ENCODE measurements around the gene AFAP1. TPM values are rescaled to one million over a fixed set of nuclear protein-coding genes. Genes with fewer than 3 reads are reported as not detected.

Gene AFAP1
- total RNA-seq, 2 donors from 2014 or later, result 32.1 to 40.1 TPM

DNA sequence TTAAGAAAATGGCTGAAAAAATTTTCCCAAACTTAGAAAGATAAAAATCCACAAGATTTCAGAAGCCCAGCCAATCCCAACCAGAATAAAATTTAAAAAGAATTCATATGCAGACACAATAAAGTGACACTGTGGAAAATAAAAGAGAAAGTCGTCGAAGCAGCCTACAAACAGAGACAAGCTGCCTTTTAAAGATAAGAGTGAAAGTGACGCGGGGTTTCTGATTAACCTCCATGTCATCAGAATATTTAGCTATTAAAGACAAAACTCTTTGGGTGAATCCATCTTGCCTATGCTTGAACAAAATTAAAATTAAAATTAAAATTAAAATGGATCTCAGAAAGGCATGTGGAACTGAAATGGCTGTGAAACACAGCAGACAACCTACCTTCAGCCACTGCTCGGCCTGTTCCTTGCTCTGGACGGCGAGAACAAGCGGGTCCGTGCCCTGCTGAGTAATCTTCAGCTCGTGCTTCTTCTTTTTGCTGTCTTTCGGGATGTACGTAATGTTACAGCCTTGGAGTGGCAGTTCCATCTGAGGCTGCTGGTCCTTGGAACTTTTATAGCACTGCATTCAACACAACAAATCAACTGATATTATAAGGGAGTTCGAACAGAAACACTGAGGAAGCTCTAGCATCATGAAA, 101.4 kb downstream of the AFAP1 start:
- TF ChIP-seq, protein P1, sequence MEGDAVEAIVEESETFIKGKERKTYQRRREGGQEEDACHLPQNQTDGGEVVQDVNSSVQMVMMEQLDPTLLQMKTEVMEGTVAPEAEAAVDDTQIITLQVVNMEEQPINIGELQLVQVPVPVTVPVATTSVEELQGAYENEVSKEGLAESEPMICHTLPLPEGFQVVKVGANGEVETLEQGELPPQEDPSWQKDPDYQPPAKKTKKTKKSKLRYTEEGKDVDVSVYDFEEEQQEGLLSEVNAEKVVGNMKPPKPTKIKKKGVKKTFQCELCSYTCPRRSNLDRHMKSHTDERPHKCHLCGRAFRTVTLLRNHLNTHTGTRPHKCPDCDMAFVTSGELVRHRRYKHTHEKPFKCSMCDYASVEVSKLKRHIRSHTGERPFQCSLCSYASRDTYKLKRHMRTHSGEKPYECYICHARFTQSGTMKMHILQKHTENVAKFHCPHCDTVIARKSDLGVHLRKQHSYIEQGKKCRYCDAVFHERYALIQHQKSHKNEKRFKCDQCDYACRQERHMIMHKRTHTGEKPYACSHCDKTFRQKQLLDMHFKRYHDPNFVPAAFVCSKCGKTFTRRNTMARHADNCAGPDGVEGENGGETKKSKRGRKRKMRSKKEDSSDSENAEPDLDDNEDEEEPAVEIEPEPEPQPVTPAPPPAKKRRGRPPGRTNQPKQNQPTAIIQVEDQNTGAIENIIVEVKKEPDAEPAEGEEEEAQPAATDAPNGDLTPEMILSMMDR (IDR thresholded peaks at IDR 0.05), result no peak
- no peak for DNase-seq (ENCODE audit: low spot score)
- Histone ChIP-seq H3K9me3 (no peaks in the 10 kb centered on the region), H3K27ac (no peak overlapping the region), H3K4me3 (no peak overlapping the region), H3K36me3 (peaks cover 3% of the 10 kb centered on the region), H3K27me3 (replicated peaks; ENCODE audit: insufficient read depth) (no peaks in the 10 kb centered on the region), H3K4me1 (ENCODE audit: control insufficient read depth in 1 of 2, low read depth in 2 of 2) (peaks cover 15 to 32% of the 10 kb centered on the region in 2 donors)
- ATAC-seq (ENCODE audit: insufficient number of reproducible peaks, low FRiP score, low read depth), result no peak

DNA sequence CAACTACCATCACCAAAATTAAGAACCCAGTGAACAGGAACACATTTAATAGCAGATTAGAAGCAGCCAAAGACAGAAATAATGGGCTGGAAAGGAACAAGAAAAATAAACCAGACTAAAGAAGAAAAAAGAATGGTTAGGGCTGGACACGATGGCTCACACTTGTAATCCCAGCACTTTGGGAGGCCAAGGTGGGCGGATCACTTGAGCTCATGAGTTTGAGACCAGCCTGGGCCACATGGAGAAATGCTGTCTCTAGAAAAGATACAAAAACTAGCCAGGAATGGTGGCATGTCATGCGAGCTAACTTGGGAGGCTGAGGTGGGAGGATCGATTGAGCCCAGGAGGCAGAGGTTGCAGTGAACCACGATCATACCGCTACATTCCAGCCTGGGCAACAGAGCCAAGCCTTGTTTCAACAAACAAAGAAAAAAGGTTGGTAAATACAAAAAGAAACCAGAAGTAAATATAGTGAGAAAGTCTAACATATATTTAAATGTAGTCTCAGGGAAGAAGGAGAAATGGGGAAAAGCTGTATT, 102.0 kb downstream of the AFAP1 start:
- Histone ChIP-seq H3K4me3 (no peak overlapping the region), H3K27ac (no peak overlapping the region), H3K9me3 (no peaks in the 10 kb centered on the region), H3K27me3 (replicated peaks; ENCODE audit: insufficient read depth) (no peaks in the 10 kb centered on the region), H3K4me1 (ENCODE audit: control insufficient read depth in 1 of 2, low read depth in 2 of 2) (peaks cover 9 to 26% of the 10 kb centered on the region in 2 donors), H3K36me3 (peaks cover 3% of the 10 kb centered on the region)
- TF ChIP-seq, protein P1 (IDR thresholded peaks at IDR 0.05), result no peak
- ATAC-seq (ENCODE audit: insufficient number of reproducible peaks, low FRiP score, low read depth) (no peak), DNase-seq (ENCODE audit: low spot score) (no peak)

DNA sequence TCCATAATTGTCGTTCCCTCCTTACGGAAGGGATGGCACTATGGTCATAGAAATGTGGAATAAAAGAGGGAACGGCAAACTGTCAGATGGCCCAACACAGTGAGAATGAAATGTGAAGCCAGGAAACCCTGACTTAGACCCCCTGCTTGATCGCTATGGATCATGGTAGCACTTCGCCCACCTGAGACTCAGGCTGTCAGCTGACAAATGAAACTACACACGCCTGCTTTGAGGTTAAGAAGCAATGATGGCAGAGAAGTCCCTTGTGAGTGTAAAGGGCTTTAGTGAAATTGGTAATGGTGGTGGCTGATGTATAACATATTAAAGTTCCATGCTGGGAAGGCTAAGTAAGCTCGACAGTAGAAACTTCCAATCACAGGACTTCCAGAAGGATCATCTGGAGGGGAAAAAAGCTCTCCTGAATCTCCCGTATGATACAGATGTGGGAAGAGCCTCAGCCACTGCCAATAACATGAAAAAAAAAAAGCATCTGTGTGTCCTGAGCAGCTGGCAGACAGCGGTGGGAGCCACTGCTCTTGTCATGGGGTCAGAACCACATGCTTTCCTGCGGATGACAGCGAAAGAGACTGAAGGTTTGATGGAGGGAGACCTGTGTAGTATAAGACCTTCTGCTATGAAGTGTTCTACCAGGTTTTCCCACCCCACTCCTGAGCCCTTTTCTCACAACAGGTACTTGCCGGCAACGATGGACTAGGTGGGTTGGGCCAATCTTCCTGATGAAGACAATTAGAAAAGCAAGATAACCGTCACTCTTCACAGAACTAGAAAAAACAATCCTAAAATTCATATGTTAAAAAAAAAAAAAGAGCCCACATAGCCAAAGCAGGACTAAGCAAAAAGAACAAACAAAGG, 107.6 kb downstream of the AFAP1 start:
- no peaks in the 10 kb centered on the region for H3K27me3 ChIP-seq (replicated peaks; ENCODE audit: insufficient read depth)
- H3K27ac ChIP-seq, result peak overlapping the region; percentile 64 to 73
- TF ChIP-seq, protein P1 (IDR thresholded peaks at IDR 0.05), result no peak
- H3K9me3 ChIP-seq, result no peaks in the 10 kb centered on the region
- no peaks in the 10 kb centered on the region for H3K36me3 ChIP-seq
- DNase-seq (ENCODE audit: low spot score) (no peak), ATAC-seq (ENCODE audit: insufficient number of reproducible peaks, low FRiP score, low read depth) (no peak)
- H3K4me1 ChIP-seq (ENCODE audit: control insufficient read depth in 1 of 2, low read depth in 2 of 2), result peaks cover 21 to 43% of the 10 kb centered on the region in 2 donors
- H3K4me3 ChIP-seq, result peak overlapping the region; percentile 34

DNA sequence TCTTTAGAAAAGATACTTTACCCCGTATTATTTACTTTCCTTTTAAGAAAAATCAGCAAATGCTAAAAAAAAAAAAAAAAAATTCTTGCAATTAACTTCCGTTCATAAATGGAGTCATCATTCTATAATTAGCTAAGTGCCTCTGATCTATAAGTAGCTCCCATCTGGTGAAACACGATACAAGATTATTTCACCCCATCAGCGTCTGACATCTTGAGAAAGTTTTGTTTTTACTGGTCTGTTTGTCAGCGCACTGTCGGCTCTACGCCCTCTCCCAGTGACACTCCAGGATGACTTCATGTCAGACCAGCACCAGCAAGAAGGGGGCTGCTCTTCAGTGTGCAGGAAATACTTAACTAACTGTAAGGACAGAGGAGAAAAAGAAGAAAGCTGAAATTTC, 108.3 kb downstream of the AFAP1 start:
- H3K27ac ChIP-seq, result peak overlapping the region; percentile 64 to 73
- H3K27me3 ChIP-seq (replicated peaks; ENCODE audit: insufficient read depth), result no peaks in the 10 kb centered on the region
- H3K4me3 ChIP-seq, result peak overlapping the region; percentile 34
- DNase-seq (ENCODE audit: low spot score) (no peak), ATAC-seq (ENCODE audit: insufficient number of reproducible peaks, low FRiP score, low read depth) (peak; percentile 58)
- no peaks in the 10 kb centered on the region for H3K9me3 ChIP-seq
- H3K36me3 ChIP-seq, result peaks cover 4% of the 10 kb centered on the region
- H3K4me1 ChIP-seq (ENCODE audit: control insufficient read depth in 1 of 2, low read depth in 2 of 2), result peaks cover 21 to 42% of the 10 kb centered on the region in 2 donors
- TF ChIP-seq, protein P1 (IDR thresholded peaks at IDR 0.05), result no peak

DNA sequence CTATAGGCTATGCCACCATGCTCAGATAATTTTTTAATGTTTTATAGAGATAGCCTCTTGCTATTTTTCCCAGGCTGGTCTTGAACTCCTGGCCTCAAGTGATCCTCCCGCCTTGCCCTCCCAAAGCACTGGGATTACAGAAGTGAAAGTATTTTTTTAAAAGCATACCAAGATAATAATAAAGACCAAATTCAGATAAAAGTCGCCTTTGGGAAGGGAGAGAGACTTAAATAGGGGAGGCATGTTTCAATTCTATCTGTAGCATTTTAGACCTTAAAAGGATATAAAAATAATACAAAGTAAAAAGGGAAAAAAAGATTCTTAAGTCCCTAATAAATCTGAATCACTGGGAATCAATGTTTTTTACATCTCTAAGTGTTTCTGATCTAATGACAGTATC, 108.9 kb downstream of the AFAP1 start:
- ATAC-seq (ENCODE audit: insufficient number of reproducible peaks, low FRiP score, low read depth) (no peak), DNase-seq (ENCODE audit: low spot score) (no peak)
- Histone ChIP-seq H3K9me3 (no peaks in the 10 kb centered on the region), H3K4me3 (no peak overlapping the region), H3K36me3 (peaks cover 4% of the 10 kb centered on the region), H3K4me1 (ENCODE audit: control insufficient read depth in 1 of 2, low read depth in 2 of 2) (peaks cover 21 to 42% of the 10 kb centered on the region in 2 donors), H3K27me3 (replicated peaks; ENCODE audit: insufficient read depth) (no peaks in the 10 kb centered on the region), H3K27ac (peak overlapping the region; percentile 64 to 73)
- TF ChIP-seq, protein P1 (IDR thresholded peaks at IDR 0.05), result no peak

Data from thoracic aorta (tissue), 2 donors.